K562 (cell line): ENCODE results near the gene FCHO1. TPM values are rescaled to one million over a fixed set of nuclear protein-coding genes. Genes with fewer than 3 reads are reported as not detected.
A peak's percentile ranks its signal among the peaks of the same experiment; 100 is the strongest.

Source experiments
- ATAC-seq: fragments of 200-7000 bp; cut with Tn5 transposase; 3 replicates; pipeline ENCODE4 v1.9.1; 2020; ENCODE audit warnings: moderate library complexity
- BruUV-seq: library from RNA; stranded (reverse); fragments of 400-500 nt; replicated peaks from 2 replicates; lab custom pipeline; 2021; lab: Mats Ljungman, UMichigan
- CTCF ChIA-PET: fragments of 300-600 bp; formaldehyde crosslinking; extraction: SDS; loops from one replicate; lab custom pipeline; 2021; ENCODE audit warnings: low intra/inter-chr PET ratio; lab: Yijun Ruan, JAX
- POLR2A ChIA-PET: fragments of 300-600, 350-650 bp; sonication (Branson Sonifier 250); formaldehyde crosslinking; extraction: SDS; loops from one replicate; lab custom pipeline; 2021; ENCODE audit warnings: antibody characterized with exemption, inconsistent platforms; lab: Yijun Ruan, JAX
- DNase-seq, 4 experiments: peaks; one replicate each; pipeline versions ENCODE4 v3.0.0 to v3.0.0-alpha.2; 2011 to 2018; ENCODE audit warnings: low spot score in 3 of 4, mixed read lengths in 3 of 4; ENCODE audit errors: extremely low read depth in 1 of 4
- FAIRE-seq: peaks from 2 replicates; lab custom pipeline; 2011; peaks lifted over from hg19 to GRCh38; lab: Jason Lieb, UNC
- H2AFZ ChIP-seq: 2 replicates; pipeline ENCODE4 v1.6.0; 2011; ENCODE audit warnings: low read depth, low read length, control low read depth, inconsistent platforms
- H3K27ac ChIP-seq: fragments of 200-600 bp; 3 replicates; pipeline ENCODE4 v1.8.0; 2011; ENCODE audit warnings: low read depth, mild to moderate bottlenecking, control low read depth, inconsistent platforms, low read length, moderate library complexity, mixed read lengths; ENCODE audit errors: extremely low read depth
- H3K27me3 ChIP-seq, 2 experiments: fragments of 300-600 bp in 1 of 2; 2 replicates in 1 of 2; 3 replicates in 1 of 2; pipeline versions ENCODE4 v1.6.0 to v1.8.0; 2011; ENCODE audit warnings: inconsistent platforms in 2 of 2, low read length in 2 of 2, mild to moderate bottlenecking in 1 of 2, mixed read lengths in 1 of 2, moderate library complexity in 1 of 2; ENCODE audit not compliant: control insufficient read depth in 2 of 2, insufficient read depth in 2 of 2
- H3K36me3 ChIP-seq: fragments of 300-600 bp; 3 replicates; pipeline ENCODE4 v1.8.0; 2011; ENCODE audit warnings: mild to moderate bottlenecking, low read length, inconsistent platforms; ENCODE audit not compliant: control insufficient read depth, insufficient read depth
- H3K4me1 ChIP-seq, 2 experiments: fragments of 200-600 bp in 1 of 2; replicated peaks in 1 of 2; 2 replicates in 1 of 2; 3 replicates in 1 of 2; pipeline versions ENCODE4 v1.5.1 to v1.8.0; 2011; ENCODE audit warnings: inconsistent platforms in 2 of 2, low read length in 2 of 2, mild to moderate bottlenecking in 1 of 2, mixed read lengths in 1 of 2, moderate library complexity in 1 of 2; ENCODE audit not compliant: control insufficient read depth in 2 of 2, insufficient read depth in 2 of 2
- H3K4me2 ChIP-seq: 2 replicates; pipeline ENCODE4 v1.6.1; 2011; ENCODE audit warnings: low read length, control low read depth, inconsistent platforms, mixed read lengths; ENCODE audit not compliant: insufficient read depth
- H3K4me3 ChIP-seq: fragments of 200-600 bp; sonication (generic), shearing (Covaris generic); 2 replicates; pipeline ENCODE4 v1.5.1; 2016; ENCODE audit warnings: control low read depth, inconsistent platforms
- H3K79me2 ChIP-seq: fragments of 200-600 bp; 3 replicates; pipeline ENCODE4 v1.8.0; 2011; ENCODE audit warnings: low read length, inconsistent platforms; ENCODE audit not compliant: control insufficient read depth, insufficient read depth
- H3K9ac ChIP-seq, 2 experiments: 2 replicates each; pipeline versions ENCODE4 v1.6.0 to v1.6.1; 2011; ENCODE audit warnings: low read depth in 2 of 2, low read length in 2 of 2, control low read depth in 1 of 2, inconsistent platforms in 1 of 2, mild to moderate bottlenecking in 1 of 2, mixed read lengths in 1 of 2; ENCODE audit not compliant: insufficient read depth in 1 of 2
- H3K9me1 ChIP-seq: one replicate; pipeline ENCODE4 v1.6.0; 2011; ENCODE audit warnings: inconsistent platforms, mild to moderate bottlenecking, low read length, moderate library complexity; ENCODE audit not compliant: control insufficient read depth, insufficient read depth
- H3K9me3 ChIP-seq: replicated peaks from 2 replicates; pipeline ENCODE4 v1.5.1; 2011; ENCODE audit warnings: low read depth, low read length, inconsistent platforms; ENCODE audit not compliant: control insufficient read depth, insufficient read depth
- H4K20me1 ChIP-seq: replicated peaks from 2 replicates; pipeline ENCODE4 v1.6.1; 2011; ENCODE audit warnings: low read length, inconsistent platforms, mixed read lengths; ENCODE audit not compliant: control insufficient read depth, insufficient read depth
- ASH1L ChIP-seq: fragments of 450-650 bp; IDR thresholded peaks from 2 replicates; pipeline ENCODE4 v1.6.1; 2018; ENCODE audit warnings: borderline replicate concordance, mild to moderate bottlenecking, low read depth; ENCODE audit not compliant: partially characterized antibody
- KDM5B ChIP-seq: fragments of 200-600 bp; sonication (generic); IDR thresholded peaks from 2 replicates; pipeline ENCODE4 v1.6.1; 2012; ENCODE audit warnings: low read depth, mild to moderate bottlenecking, moderate library complexity, low read length, control low read depth, inconsistent platforms; ENCODE audit not compliant: insufficient replicate concordance
- KLF13 ChIP-seq: fragments of 450-650 bp; IDR thresholded peaks from 2 replicates; pipeline ENCODE4 v1.6.1; 2016; ENCODE audit warnings: missing genetic modification characterization, low read depth, mild to moderate bottlenecking, missing compliant biosample characterization, moderate library complexity, borderline replicate concordance
- MEF2A ChIP-seq: IDR thresholded peaks from 2 replicates; pipeline ENCODE4 v1.6.1; 2011; ENCODE audit warnings: low read depth, mild to moderate bottlenecking, low read length, moderate library complexity; ENCODE audit not compliant: control insufficient read depth
- MIER1 ChIP-seq: fragments of 450-650 bp; IDR thresholded peaks from 2 replicates; pipeline ENCODE4 v1.6.1; 2016; ENCODE audit warnings: antibody characterized with exemption, mild to moderate bottlenecking, low read depth
- NFIC ChIP-seq: fragments of 450-650 bp; IDR thresholded peaks from 2 replicates; pipeline ENCODE4 v1.6.1; 2017; ENCODE audit warnings: mild to moderate bottlenecking, inconsistent platforms
- PTBP1 ChIP-seq: fragments of 200-400 bp; formaldehyde crosslinking; IDR thresholded peaks from 2 replicates; pipeline ENCODE4 v1.6.1; 2017; ENCODE audit warnings: low read depth, low read length
- RBM25 ChIP-seq: fragments of 200-400 bp; formaldehyde crosslinking; IDR thresholded peaks from 2 replicates; pipeline ENCODE4 v1.6.1; 2018; ENCODE audit warnings: low read length, low read depth, moderate library complexity; ENCODE audit not compliant: severe bottlenecking
- SAFB2 ChIP-seq: fragments of 200-400 bp; formaldehyde crosslinking; IDR thresholded peaks from 2 replicates; pipeline ENCODE4 v1.6.1; 2018; ENCODE audit warnings: borderline replicate concordance, low read length, low read depth, moderate library complexity; ENCODE audit not compliant: severe bottlenecking
- ZNF133 ChIP-seq: fragments of 250-450 bp; sonication (Bioruptor Pico); IDR thresholded peaks from 2 replicates; pipeline ENCODE4 v1.4.0; 2020; ENCODE audit warnings: mild to moderate bottlenecking
- ZNF274 ChIP-seq: IDR thresholded peaks from 2 replicates; pipeline ENCODE4 v1.6.1; 2011; ENCODE audit warnings: low read depth, mild to moderate bottlenecking, low read length, moderate library complexity, borderline replicate concordance
- WGBS: fragments of 100-300 bp; shearing (Covaris generic); methylation state at CpG from one replicate; pipeline ENCODE4 v1.1.6; 2016; ENCODE audit warnings: low coverage, mixed read lengths; ENCODE audit not compliant: insufficient coverage; ENCODE audit errors: missing lambda C conversion rate; 5-methylcytosine and 5-hydroxymethylcytosine counted together
- in situ Hi-C: fragments of 300-500 bp; cut with MboI; formaldehyde crosslinking; loops from 4 replicates; pipeline ENCODE4 v1.15.0; 2018; ENCODE audit warnings: inconsistent platforms, mixed read lengths
- intact Hi-C: fragments of 100-400 bp; cut with micrococcal nuclease; formaldehyde crosslinking; loops from 2 replicates; pipeline ENCODE4 v1.14.2; 2022
- polyA plus RNA-seq, 8 experiments: library from polyadenylated mRNA; depleted of rRNA in 4 of 8; stranded (reverse) in 5 of 8; unstranded in 3 of 8; fragments of >200 nt; fragmentation: Nextera tagmentation in 2 of 8; fragmentation: Illumina TruSeq in 1 of 8; extraction: Ambion mirVana in 2 of 8; extraction: Trizol in 1 of 8; gene quantifications; 2 replicates each; pipeline versions ENCODE4 v1.2.1 to v1.2.3, GENCODE V29; 2011 to 2014; ENCODE audit warnings: inconsistent platforms in 1 of 8, missing spikeins in 1 of 8
- total RNA-seq, 7 experiments: library from RNA; depleted of rRNA in 6 of 7; stranded (reverse); fragments of >200 nt in 6 of 7; fragmentation: Illumina TruSeq in 2 of 7; extraction: Trizol in 2 of 7; gene quantifications; 2 replicates each; pipeline versions ENCODE4 v1.2.1 to v1.2.3, GENCODE V29; 2011 to 2021; ENCODE audit warnings: low replicate concordance in 1 of 7
- TF ChIP-seq, protein P1 (sequence below): fragments of 450-650 bp; IDR thresholded peaks from 2 replicates; pipeline ENCODE4 v1.6.1; 2016; ENCODE audit warnings: antibody characterized with exemption
- TF ChIP-seq, protein P2 (sequence below): fragments of 250-450 bp; sonication (Bioruptor Pico); IDR thresholded peaks from 2 replicates; pipeline ENCODE4 v1.5.0; 2021; ENCODE audit warnings: mild to moderate bottlenecking, borderline replicate concordance
- TF ChIP-seq, protein P3 (sequence below): fragments of 450-650 bp; IDR thresholded peaks from 2 replicates; pipeline ENCODE4 v1.6.1; 2016; ENCODE audit warnings: mild to moderate bottlenecking

Gene FCHO1
- total and polyA plus RNA-seq, 9 of the 15 experiments (the other 6 are each of a cell fraction or from before 2014, with no cell fraction given) = 0.21 to 58.9 (median 18.3) TPM

GRCh38 chr19:17716309-17716929 lies 34.9 kb upstream of the FCHO1 start:
- Histone ChIP-seq H2AFZ (no peak overlapping the region), H3K9me1 (no peaks in the 10 kb centered on the region), H3K4me2 (no peak overlapping the region), H4K20me1 (peaks cover 9% of the 10 kb centered on the region; the same call in 1 of the 2 replicates), H3K4me1 (peaks cover 24 to 34% of the 10 kb centered on the region in 2 experiments; a peak in 4 of 5 replicates), H3K4me3 (no peak overlapping the region), H3K9me3 (no peaks in the 10 kb centered on the region), H3K27me3 (no peaks in the 10 kb centered on the region), H3K27ac (no peak overlapping the region), H3K79me2 (peaks cover 17% of the 10 kb centered on the region), H3K36me3 (peaks cover 6% of the 10 kb centered on the region; the same call in 1 of the 3 replicates), H3K9ac (no peak overlapping the region; a peak in 1 of 4 replicates)
- BruUV-seq = no TSS peak
- ChIA-PET POLR2A (interaction anchor here (0.7 to 0.9 kb wide), 3 partner anchors 98 to 559 kb away, joined by 3 to 5 read pairs (median 3); no protein-coding TSS in a partner anchor), CTCF (no interaction called here)
- FAIRE-seq (no peak), DNase-seq (peak in 1 of 4 experiments; percentile 8), ATAC-seq (no peak)
- in situ Hi-C loops (no loop called here), intact Hi-C loops (no loop called here)
- WGBS = 49% methylated on average over 4 of the region's 4 CpGs
- TF ChIP-seq KLF13 (tag) (no peak), ZNF274 (no peak), SAFB2 (no peak), RBM25 (peak; percentile 7), KDM5B (no peak), ZNF133 (no peak), PTBP1 (0 out of 2 replicates have a peak, but pooled peaks have one; percentile 80), NFIC (peak; percentile 57), MEF2A (no peak), ASH1L (no peak), MIER1 (peak; percentile 90)
- TF ChIP-seq, protein P1, sequence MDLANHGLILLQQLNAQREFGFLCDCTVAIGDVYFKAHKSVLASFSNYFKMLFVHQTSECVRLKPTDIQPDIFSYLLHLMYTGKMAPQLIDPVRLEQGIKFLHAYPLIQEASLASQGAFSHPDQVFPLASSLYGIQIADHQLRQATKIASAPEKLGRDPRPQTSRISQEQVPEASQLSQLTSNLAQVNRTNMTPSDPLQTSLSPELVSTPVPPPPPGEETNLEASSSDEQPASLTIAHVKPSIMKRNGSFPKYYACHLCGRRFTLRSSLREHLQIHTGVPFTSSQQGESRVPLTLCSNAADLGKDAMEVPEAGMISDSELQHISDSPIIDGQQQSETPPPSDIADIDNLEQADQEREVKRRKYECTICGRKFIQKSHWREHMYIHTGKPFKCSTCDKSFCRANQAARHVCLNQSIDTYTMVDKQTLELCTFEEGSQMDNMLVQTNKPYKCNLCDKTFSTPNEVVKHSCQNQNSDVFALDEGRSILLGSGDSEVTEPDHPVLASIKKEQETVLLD = no peak
- TF ChIP-seq, protein P2, sequence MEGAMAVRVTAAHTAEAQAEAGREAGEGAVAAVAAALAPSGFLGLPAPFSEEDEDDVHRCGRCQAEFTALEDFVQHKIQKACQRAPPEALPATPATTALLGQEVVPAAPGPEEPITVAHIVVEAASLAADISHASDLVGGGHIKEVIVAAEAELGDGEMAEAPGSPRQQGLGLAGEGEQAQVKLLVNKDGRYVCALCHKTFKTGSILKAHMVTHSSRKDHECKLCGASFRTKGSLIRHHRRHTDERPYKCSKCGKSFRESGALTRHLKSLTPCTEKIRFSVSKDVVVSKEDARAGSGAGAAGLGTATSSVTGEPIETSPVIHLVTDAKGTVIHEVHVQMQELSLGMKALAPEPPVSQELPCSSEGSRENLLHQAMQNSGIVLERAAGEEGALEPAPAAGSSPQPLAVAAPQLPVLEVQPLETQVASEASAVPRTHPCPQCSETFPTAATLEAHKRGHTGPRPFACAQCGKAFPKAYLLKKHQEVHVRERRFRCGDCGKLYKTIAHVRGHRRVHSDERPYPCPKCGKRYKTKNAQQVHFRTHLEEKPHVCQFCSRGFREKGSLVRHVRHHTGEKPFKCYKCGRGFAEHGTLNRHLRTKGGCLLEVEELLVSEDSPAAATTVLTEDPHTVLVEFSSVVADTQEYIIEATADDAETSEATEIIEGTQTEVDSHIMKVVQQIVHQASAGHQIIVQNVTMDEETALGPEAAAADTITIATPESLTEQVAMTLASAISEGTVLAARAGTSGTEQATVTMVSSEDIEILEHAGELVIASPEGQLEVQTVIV = no peak
- TF ChIP-seq, protein P3, sequence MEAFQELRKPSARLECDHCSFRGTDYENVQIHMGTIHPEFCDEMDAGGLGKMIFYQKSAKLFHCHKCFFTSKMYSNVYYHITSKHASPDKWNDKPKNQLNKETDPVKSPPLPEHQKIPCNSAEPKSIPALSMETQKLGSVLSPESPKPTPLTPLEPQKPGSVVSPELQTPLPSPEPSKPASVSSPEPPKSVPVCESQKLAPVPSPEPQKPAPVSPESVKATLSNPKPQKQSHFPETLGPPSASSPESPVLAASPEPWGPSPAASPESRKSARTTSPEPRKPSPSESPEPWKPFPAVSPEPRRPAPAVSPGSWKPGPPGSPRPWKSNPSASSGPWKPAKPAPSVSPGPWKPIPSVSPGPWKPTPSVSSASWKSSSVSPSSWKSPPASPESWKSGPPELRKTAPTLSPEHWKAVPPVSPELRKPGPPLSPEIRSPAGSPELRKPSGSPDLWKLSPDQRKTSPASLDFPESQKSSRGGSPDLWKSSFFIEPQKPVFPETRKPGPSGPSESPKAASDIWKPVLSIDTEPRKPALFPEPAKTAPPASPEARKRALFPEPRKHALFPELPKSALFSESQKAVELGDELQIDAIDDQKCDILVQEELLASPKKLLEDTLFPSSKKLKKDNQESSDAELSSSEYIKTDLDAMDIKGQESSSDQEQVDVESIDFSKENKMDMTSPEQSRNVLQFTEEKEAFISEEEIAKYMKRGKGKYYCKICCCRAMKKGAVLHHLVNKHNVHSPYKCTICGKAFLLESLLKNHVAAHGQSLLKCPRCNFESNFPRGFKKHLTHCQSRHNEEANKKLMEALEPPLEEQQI = no peak
